ENCODE results near the gene ZNF428.

- TF ChIP-seq JUND (IDR thresholded peaks at IDR 0.05) = no peak
- TF ChIP-seq REST (IDR thresholded peaks at IDR 0.05; ENCODE audit: low read depth, low read length) = no peak
- TF ChIP-seq RAD21 (IDR thresholded peaks at IDR 0.05; ENCODE audit: low read length) = no peak
Measured at GRCh38 chr19:43610493-43610892, 8.9 kb downstream of the ZNF428 start.
